ENCODE data around the gene MST1R. TPM values are rescaled to one million over a fixed set of nuclear protein-coding genes. Genes with fewer than 3 reads are reported as not detected.

Gene MST1R
- total RNA-seq, 5 donors from 2014 or later (not counting 1 experiment from before 2014, with no cell fraction given) = 0.59 to 1.6 (median 1.3) TPM

DNA sequence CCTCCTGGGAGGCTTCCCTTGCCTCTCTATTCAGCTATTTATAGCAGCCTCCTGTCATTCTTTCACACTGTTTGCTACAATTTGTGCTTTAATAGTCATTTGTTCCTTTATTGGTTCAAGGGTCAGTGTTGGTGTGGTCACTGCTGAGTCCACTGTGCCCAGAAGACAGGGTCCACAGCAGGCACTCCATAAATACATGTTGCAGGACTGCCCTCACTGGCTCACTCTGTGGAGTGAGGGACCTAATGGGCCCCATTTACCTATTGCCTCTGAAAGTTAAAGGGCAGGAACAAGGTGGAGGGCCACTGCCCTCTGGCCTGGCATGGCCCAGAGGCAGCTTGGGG is 16.8 kb downstream of the MST1R start:
- Mint-ChIP-seq H3K9me3 (no peaks in the 10 kb centered on the region), H3K36me3 (no peaks in the 10 kb centered on the region), H3K27ac (no peak overlapping the region), H3K27me3 (peaks cover under 1% of the 10 kb centered on the region in 2 donors), H3K4me1 (no peaks in the 10 kb centered on the region), H3K4me3 (no peak overlapping the region)
- H3K4me1 ChIP-seq (ENCODE audit: control insufficient read depth in 1 of 2, extremely low read depth in 1 of 2, insufficient read depth in 2 of 2, low read length in 2 of 2) = no peaks in the 10 kb centered on the region
- H3K36me3 ChIP-seq (ENCODE audit: control insufficient read depth in 2 of 2, extremely low read depth in 1 of 2, insufficient read depth in 1 of 2, low read length in 1 of 2) = no peaks in the 10 kb centered on the region
- DNase-seq = no peak
- H3K9me3 ChIP-seq = no peaks in the 10 kb centered on the region
- ChIA-PET CTCF (interaction anchor here in 1 of 2 donors (0.5 kb wide), 1 partner anchor 320 kb away, joined by 4 read pairs; no protein-coding TSS in a partner anchor), POLR2A (no interaction called here)
- no peak overlapping the region for H3K27ac ChIP-seq (ENCODE audit: low read length)
- no peak for ATAC-seq (replicated peaks in 1 of 4)
- H3K27me3 ChIP-seq (replicated peaks in 1 of 2; ENCODE audit: control insufficient read depth in 2 of 2, extremely low read depth in 1 of 2, insufficient read depth in 2 of 2, low read length in 1 of 2) = no peaks in the 10 kb centered on the region
- no peak overlapping the region for H3K4me3 ChIP-seq (ENCODE audit: control insufficient read depth in 1 of 2, extremely low read depth in 1 of 2, low read length in 1 of 2)

DNA sequence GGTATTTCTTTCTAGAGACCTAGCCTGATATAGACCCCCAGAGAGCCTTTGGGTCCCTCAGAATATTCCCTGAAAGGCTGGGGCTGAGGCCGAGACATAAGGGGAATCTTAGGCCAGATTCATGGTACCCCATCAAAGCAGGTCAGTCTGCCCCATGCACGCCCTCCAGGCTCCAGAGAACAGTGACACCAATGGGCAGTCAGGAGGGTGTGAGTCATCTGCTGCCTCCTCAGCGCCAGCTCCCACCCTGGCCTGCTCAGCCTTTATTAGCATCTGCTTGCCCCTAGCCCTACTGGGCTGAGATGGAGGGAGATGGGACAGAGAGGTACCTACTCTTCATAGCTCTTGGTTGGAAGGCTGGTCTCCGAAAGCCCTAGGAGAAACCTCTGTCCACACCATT is 19.7 kb downstream of the MST1R start:
- no peak overlapping the region for H3K27ac Mint-ChIP-seq
- no peaks in the 10 kb centered on the region for H3K9me3 Mint-ChIP-seq
- CTCF ChIA-PET = no interaction called here
- Histone ChIP-seq H3K27me3 (replicated peaks in 1 of 2; ENCODE audit: control insufficient read depth in 2 of 2, extremely low read depth in 1 of 2, insufficient read depth in 2 of 2, low read length in 1 of 2) (peaks cover 0 to 11% of the 10 kb centered on the region in 2 experiments), H3K4me1 (ENCODE audit: control insufficient read depth in 1 of 2, extremely low read depth in 1 of 2, insufficient read depth in 2 of 2, low read length in 2 of 2) (no peaks in the 10 kb centered on the region), H3K36me3 (ENCODE audit: control insufficient read depth in 2 of 2, extremely low read depth in 1 of 2, insufficient read depth in 1 of 2, low read length in 1 of 2) (no peaks in the 10 kb centered on the region), H3K4me3 (ENCODE audit: control insufficient read depth in 1 of 2, extremely low read depth in 1 of 2, low read length in 1 of 2) (no peak overlapping the region), H3K27ac (ENCODE audit: low read length) (no peak overlapping the region), H3K9me3 (no peaks in the 10 kb centered on the region)
- DNase-seq (no peak), ATAC-seq (replicated peaks in 1 of 4) (no peak)
- peaks cover 2 to 3% of the 10 kb centered on the region in 2 donors for H3K27me3 Mint-ChIP-seq
- H3K4me3 Mint-ChIP-seq = no peak overlapping the region
- 52% methylated on average over 2 of the region's 4 CpGs for WGBS (ENCODE audit: insufficient coverage)
- H3K36me3 Mint-ChIP-seq = no peaks in the 10 kb centered on the region
- H3K4me1 Mint-ChIP-seq = no peaks in the 10 kb centered on the region
- POLR2A ChIA-PET = no interaction called here

DNA sequence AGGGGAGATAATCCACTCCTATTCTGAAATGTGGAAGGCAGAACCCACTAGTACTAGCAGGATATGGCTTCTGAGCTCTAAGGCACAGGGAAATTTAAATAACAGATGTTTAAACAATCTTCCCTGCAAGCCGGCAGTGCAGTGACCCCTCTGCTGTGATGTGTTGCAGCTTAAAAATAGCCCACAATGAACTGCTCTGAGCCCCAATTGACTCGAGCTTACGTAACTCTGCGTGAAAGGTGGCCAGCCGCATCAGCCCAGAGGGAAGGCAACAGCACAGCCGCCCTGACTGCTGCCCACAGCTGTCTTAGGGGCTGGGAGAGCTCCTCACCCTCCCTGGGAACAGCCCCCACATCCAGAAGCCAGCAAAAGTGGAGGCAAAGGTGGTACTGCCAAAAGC is 21.5 kb downstream of the MST1R start:
- Histone ChIP-seq H3K9me3 (no peaks in the 10 kb centered on the region), H3K4me3 (ENCODE audit: control insufficient read depth in 1 of 2, extremely low read depth in 1 of 2, low read length in 1 of 2) (no peak overlapping the region), H3K36me3 (ENCODE audit: control insufficient read depth in 2 of 2, extremely low read depth in 1 of 2, insufficient read depth in 1 of 2, low read length in 1 of 2) (no peaks in the 10 kb centered on the region), H3K4me1 (ENCODE audit: control insufficient read depth in 1 of 2, extremely low read depth in 1 of 2, insufficient read depth in 2 of 2, low read length in 2 of 2) (no peaks in the 10 kb centered on the region), H3K27ac (ENCODE audit: low read length) (no peak overlapping the region), H3K27me3 (replicated peaks in 1 of 2; ENCODE audit: control insufficient read depth in 2 of 2, extremely low read depth in 1 of 2, insufficient read depth in 2 of 2, low read length in 1 of 2) (peaks cover 0 to 11% of the 10 kb centered on the region in 2 experiments)
- Mint-ChIP-seq H3K4me3 (no peak overlapping the region), H3K27ac (no peak overlapping the region), H3K27me3 (peaks cover 2 to 3% of the 10 kb centered on the region in 2 donors), H3K36me3 (no peaks in the 10 kb centered on the region), H3K4me1 (no peaks in the 10 kb centered on the region), H3K9me3 (no peaks in the 10 kb centered on the region)
- ChIA-PET CTCF (no interaction called here), POLR2A (interaction anchor here in 1 of 2 donors (0.5 kb wide), 1 partner anchor 1440 kb away, joined by 16 read pairs; no protein-coding TSS in a partner anchor)
- DNase-seq = no peak
- ATAC-seq (replicated peaks in 1 of 4) = no peak
- 68% methylated on average over 6 of the region's 6 CpGs for WGBS (ENCODE audit: insufficient coverage)

DNA sequence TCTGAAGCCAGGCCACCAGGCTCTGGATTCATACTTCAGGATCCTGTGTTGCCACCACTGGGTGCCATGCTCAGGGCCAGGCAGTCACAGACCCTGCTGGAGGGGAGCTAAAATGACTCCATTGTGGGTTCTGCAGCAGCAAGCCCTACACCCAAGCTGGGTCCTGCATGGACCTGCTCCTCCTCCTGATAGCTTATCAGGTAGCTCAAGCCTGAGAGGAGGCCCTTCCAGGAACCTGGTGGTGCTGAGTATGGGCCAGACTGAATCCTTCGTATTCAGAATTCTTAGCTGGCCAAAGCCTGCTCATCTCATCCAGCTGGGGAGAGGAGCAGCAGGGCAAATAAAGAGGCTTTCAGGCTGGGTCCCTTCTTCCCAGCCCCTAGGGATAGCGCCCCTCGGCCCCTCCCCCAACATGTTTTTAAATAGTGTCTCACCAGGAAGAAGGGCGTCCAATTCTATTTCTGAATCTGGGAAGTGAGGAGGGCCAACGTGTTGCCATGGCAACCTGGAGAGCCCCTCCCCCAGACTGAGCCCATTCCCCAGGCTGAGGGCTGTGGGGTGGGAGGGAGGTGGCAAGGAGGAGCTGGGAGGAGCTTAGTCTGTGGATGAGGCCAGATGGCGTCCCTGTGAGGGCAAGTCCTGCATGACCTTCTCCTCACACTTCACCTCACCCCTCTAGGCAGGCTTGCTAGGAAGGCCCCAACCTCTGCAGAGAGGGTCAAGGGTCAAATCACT is 22.9 kb downstream of the MST1R start:
- DNase-seq (no peak), ATAC-seq (replicated peaks in 1 of 4) (no peak)
- H3K9me3 ChIP-seq = no peaks in the 10 kb centered on the region
- Mint-ChIP-seq H3K27ac (no peak overlapping the region), H3K27me3 (peaks cover 2 to 3% of the 10 kb centered on the region in 2 donors), H3K4me1 (no peaks in the 10 kb centered on the region), H3K9me3 (no peaks in the 10 kb centered on the region), H3K4me3 (no peak overlapping the region), H3K36me3 (no peaks in the 10 kb centered on the region)
- no CpG with 5 or more reads among the region's 6 CpGs for WGBS (ENCODE audit: insufficient coverage)
- H3K4me1 ChIP-seq (ENCODE audit: control insufficient read depth in 1 of 2, extremely low read depth in 1 of 2, insufficient read depth in 2 of 2, low read length in 2 of 2) = no peaks in the 10 kb centered on the region
- peaks cover 0 to 11% of the 10 kb centered on the region in 2 experiments for H3K27me3 ChIP-seq (replicated peaks in 1 of 2; ENCODE audit: control insufficient read depth in 2 of 2, extremely low read depth in 1 of 2, insufficient read depth in 2 of 2, low read length in 1 of 2)
- ChIA-PET POLR2A (interaction anchor here in 1 of 2 donors (0.5 to 0.6 kb wide), 2 partner anchors 557 to 558 kb away, joined by 3 to 6 read pairs; no protein-coding TSS in a partner anchor), CTCF (no interaction called here)
- H3K4me3 ChIP-seq (ENCODE audit: control insufficient read depth in 1 of 2, extremely low read depth in 1 of 2, low read length in 1 of 2) = no peak overlapping the region
- no peak overlapping the region for H3K27ac ChIP-seq (ENCODE audit: low read length)
- H3K36me3 ChIP-seq (ENCODE audit: control insufficient read depth in 2 of 2, extremely low read depth in 1 of 2, insufficient read depth in 1 of 2, low read length in 1 of 2) = no peaks in the 10 kb centered on the region

DNA sequence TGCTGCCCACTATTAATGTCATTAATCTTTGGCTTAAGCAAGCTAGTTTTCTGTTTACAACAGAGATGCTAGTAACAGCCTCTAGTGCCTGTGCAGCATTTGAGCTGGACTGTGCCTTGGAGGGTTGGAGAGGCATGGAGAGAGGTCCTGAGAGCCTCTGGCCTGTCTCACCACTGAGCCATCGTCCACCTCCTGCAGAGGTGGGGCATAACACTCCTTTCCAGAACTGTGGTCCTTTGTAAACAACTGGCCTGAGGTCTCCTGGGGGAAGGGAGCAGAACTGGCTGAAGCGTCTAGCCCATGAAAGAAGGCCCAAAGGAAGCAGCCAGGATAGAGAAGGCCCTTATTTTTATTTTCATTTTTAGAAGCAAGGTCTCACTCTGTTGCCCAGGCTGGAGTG is 24.0 kb downstream of the MST1R start:
- H3K27me3 Mint-ChIP-seq = peaks cover 2 to 3% of the 10 kb centered on the region in 2 donors
- WGBS (ENCODE audit: insufficient coverage) = no CpG with 5 or more reads among the region's 2 CpGs
- Histone ChIP-seq H3K36me3 (ENCODE audit: control insufficient read depth in 2 of 2, extremely low read depth in 1 of 2, insufficient read depth in 1 of 2, low read length in 1 of 2) (no peaks in the 10 kb centered on the region), H3K27ac (ENCODE audit: low read length) (no peak overlapping the region), H3K4me1 (ENCODE audit: control insufficient read depth in 1 of 2, extremely low read depth in 1 of 2, insufficient read depth in 2 of 2, low read length in 2 of 2) (no peaks in the 10 kb centered on the region), H3K27me3 (replicated peaks in 1 of 2; ENCODE audit: control insufficient read depth in 2 of 2, extremely low read depth in 1 of 2, insufficient read depth in 2 of 2, low read length in 1 of 2) (peaks cover 0 to 13% of the 10 kb centered on the region in 2 experiments), H3K4me3 (ENCODE audit: control insufficient read depth in 1 of 2, extremely low read depth in 1 of 2, low read length in 1 of 2) (no peak overlapping the region), H3K9me3 (no peaks in the 10 kb centered on the region)
- H3K27ac Mint-ChIP-seq = no peak overlapping the region
- no peaks in the 10 kb centered on the region for H3K4me1 Mint-ChIP-seq
- CTCF ChIA-PET = interaction anchor here in 1 of 2 donors (0.6 kb wide), 1 partner anchor 1285 kb away, joined by 3 read pairs; no protein-coding TSS in a partner anchor
- H3K4me3 Mint-ChIP-seq = no peak overlapping the region
- no peak for DNase-seq
- POLR2A ChIA-PET = no interaction called here
- no peak for ATAC-seq (replicated peaks in 1 of 4)
- no peaks in the 10 kb centered on the region for H3K9me3 Mint-ChIP-seq
- no peaks in the 10 kb centered on the region for H3K36me3 Mint-ChIP-seq

DNA sequence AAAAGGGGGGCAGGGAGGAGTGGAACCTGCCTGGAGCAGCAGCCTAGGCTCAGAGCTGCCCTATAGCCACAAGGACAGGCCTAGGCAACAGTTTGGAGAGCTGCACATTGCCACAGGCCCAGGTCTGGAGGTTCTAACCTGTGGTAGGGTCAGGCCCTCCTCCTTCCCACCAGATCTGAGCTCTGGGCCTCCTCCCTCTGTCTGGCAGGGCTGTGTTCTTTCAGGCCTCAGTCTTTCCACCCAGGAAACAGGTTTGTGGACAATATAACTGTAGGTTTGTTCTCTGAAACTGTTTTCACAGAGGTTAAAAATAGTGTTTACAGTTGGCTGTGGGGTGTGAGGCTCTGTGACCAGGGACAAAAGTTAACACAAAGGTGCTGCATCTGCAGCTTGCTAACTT is 25.0 kb downstream of the MST1R start:
- DNase-seq (no peak), ATAC-seq (replicated peaks in 1 of 4) (no peak)
- Histone ChIP-seq H3K4me3 (ENCODE audit: control insufficient read depth in 1 of 2, extremely low read depth in 1 of 2, low read length in 1 of 2) (no peak overlapping the region), H3K9me3 (no peaks in the 10 kb centered on the region), H3K36me3 (ENCODE audit: control insufficient read depth in 2 of 2, extremely low read depth in 1 of 2, insufficient read depth in 1 of 2, low read length in 1 of 2) (no peaks in the 10 kb centered on the region), H3K4me1 (ENCODE audit: control insufficient read depth in 1 of 2, extremely low read depth in 1 of 2, insufficient read depth in 2 of 2, low read length in 2 of 2) (no peaks in the 10 kb centered on the region), H3K27me3 (replicated peaks in 1 of 2; ENCODE audit: control insufficient read depth in 2 of 2, extremely low read depth in 1 of 2, insufficient read depth in 2 of 2, low read length in 1 of 2) (peaks cover 0 to 17% of the 10 kb centered on the region in 2 experiments), H3K27ac (ENCODE audit: low read length) (no peak overlapping the region)
- H3K36me3 Mint-ChIP-seq = no peaks in the 10 kb centered on the region
- H3K27ac Mint-ChIP-seq = no peak overlapping the region
- H3K4me1 Mint-ChIP-seq = no peaks in the 10 kb centered on the region
- peaks cover 2 to 3% of the 10 kb centered on the region in 2 donors for H3K27me3 Mint-ChIP-seq
- ChIA-PET CTCF (no interaction called here), POLR2A (no interaction called here)
- H3K9me3 Mint-ChIP-seq = no peaks in the 10 kb centered on the region
- H3K4me3 Mint-ChIP-seq = no peak overlapping the region

Measured in T-cell (primary cell).